H1 (cell line): Measurements from ENCODE around the gene SHROOM4.

Source experiments
- CTCF ChIP-seq, 3 experiments: IDR thresholded peaks; 1 replicate in 2 of 3; 2 replicates in 1 of 3; pipeline versions ENCODE4 v1.5.1 to v1.6.1; 2011; ENCODE audit warnings: low read length in 3 of 3, mild to moderate bottlenecking in 3 of 3, inconsistent platforms in 2 of 3, low read depth in 1 of 3, moderate library complexity in 1 of 3; ENCODE audit not compliant: insufficient read depth in 1 of 3; ENCODE audit errors: control extremely low read depth in 1 of 3
- SRF ChIP-seq: IDR thresholded peaks from 2 replicates; pipeline ENCODE4 v1.6.1; 2011; ENCODE audit warnings: mild to moderate bottlenecking, low read depth, low read length, moderate library complexity

- TF ChIP-seq CTCF (IDR thresholded peaks at IDR 0.05; ENCODE audit: control extremely low read depth in 1 of 3, insufficient read depth in 1 of 3, low read depth in 1 of 3, low read length in 3 of 3) (no peak), SRF (no peak)
Observed at GRCh38 chrX:50596056-50596455, 217.9 kb downstream of the SHROOM4 start.
